HEK293T (cell line): Measurements from ENCODE around the gene TBC1D24.

Experiments
- CTCF ChIA-PET: fragments of 350-600 bp; formaldehyde crosslinking; extraction: SDS; loops from one replicate; lab custom pipeline; 2021; ENCODE audit warnings: antibody characterized with exemption, inconsistent platforms; lab: Yijun Ruan, JAX
- POLR2A ChIA-PET: fragments of 350-600 bp; formaldehyde crosslinking; extraction: SDS; loops from one replicate; lab custom pipeline; 2020; ENCODE audit warnings: antibody characterized with exemption, inconsistent platforms; lab: Yijun Ruan, JAX
- DNase-seq: peaks from one replicate; pipeline ENCODE4 v3.0.0; 2012; ENCODE audit warnings: mixed read lengths; ENCODE audit errors: extremely low spot score
- ARNT ChIP-seq: fragments of 450-650 bp; IDR thresholded peaks from 2 replicates; pipeline ENCODE4 v1.6.1; 2017; ENCODE audit warnings: mild to moderate bottlenecking
- BHLHE40 ChIP-seq: fragments of 450-650 bp; IDR thresholded peaks from 2 replicates; pipeline ENCODE4 v1.6.1; 2016; ENCODE audit warnings: mild to moderate bottlenecking, moderate library complexity, borderline replicate concordance
- CTBP1 ChIP-seq: fragments of 450-650 bp; IDR thresholded peaks from 2 replicates; pipeline ENCODE4 v1.6.1; 2016; ENCODE audit warnings: borderline replicate concordance
- ELF4 ChIP-seq: fragments of 450-650 bp; IDR thresholded peaks from 2 replicates; pipeline ENCODE4 v1.6.1; 2017; ENCODE audit warnings: antibody characterized with exemption
- FOXA1 ChIP-seq: fragments of 450-650 bp; IDR thresholded peaks from 2 replicates; pipeline ENCODE4 v1.6.1; 2016; ENCODE audit warnings: mild to moderate bottlenecking
- FOXK2 ChIP-seq: fragments of 450-650 bp; IDR thresholded peaks from 2 replicates; pipeline ENCODE4 v1.6.1; 2016; ENCODE audit warnings: mild to moderate bottlenecking
- FOXM1 ChIP-seq: fragments of 450-650 bp; IDR thresholded peaks from 2 replicates; pipeline ENCODE4 v1.6.1; 2017; ENCODE audit warnings: mild to moderate bottlenecking, borderline replicate concordance
- HDGF ChIP-seq: fragments of 450-650 bp; IDR thresholded peaks from 2 replicates; pipeline ENCODE4 v1.6.1; 2017; ENCODE audit warnings: antibody characterized with exemption, borderline replicate concordance
- L3MBTL2 ChIP-seq: fragments of 450-650 bp; conservative IDR thresholded peaks from 2 replicates; pipeline ENCODE4 v1.6.1; 2016; ENCODE audit warnings: mild to moderate bottlenecking
- LEF1 ChIP-seq: fragments of 450-650 bp; IDR thresholded peaks from 2 replicates; pipeline ENCODE4 v1.6.1; 2017; ENCODE audit warnings: mild to moderate bottlenecking, borderline replicate concordance
- NFRKB ChIP-seq: fragments of 450-650 bp; IDR thresholded peaks from 2 replicates; pipeline ENCODE4 v1.6.1; 2016; ENCODE audit warnings: mild to moderate bottlenecking, moderate library complexity
- SP1 ChIP-seq: fragments of 450-650 bp; IDR thresholded peaks from 2 replicates; pipeline ENCODE4 v1.6.1; 2017
- SUZ12 ChIP-seq: fragments of 450-650 bp; IDR thresholded peaks from 2 replicates; pipeline ENCODE4 v1.6.1; 2016; ENCODE audit warnings: mild to moderate bottlenecking
- ZNF384 ChIP-seq: fragments of 450-650 bp; IDR thresholded peaks from 2 replicates; pipeline ENCODE4 v1.6.1; 2016
- TF ChIP-seq, protein P1 (sequence below): fragments of 450-650 bp; IDR thresholded peaks from 2 replicates; pipeline ENCODE4 v1.6.1; 2016

TBC1D24 gene

DNA sequence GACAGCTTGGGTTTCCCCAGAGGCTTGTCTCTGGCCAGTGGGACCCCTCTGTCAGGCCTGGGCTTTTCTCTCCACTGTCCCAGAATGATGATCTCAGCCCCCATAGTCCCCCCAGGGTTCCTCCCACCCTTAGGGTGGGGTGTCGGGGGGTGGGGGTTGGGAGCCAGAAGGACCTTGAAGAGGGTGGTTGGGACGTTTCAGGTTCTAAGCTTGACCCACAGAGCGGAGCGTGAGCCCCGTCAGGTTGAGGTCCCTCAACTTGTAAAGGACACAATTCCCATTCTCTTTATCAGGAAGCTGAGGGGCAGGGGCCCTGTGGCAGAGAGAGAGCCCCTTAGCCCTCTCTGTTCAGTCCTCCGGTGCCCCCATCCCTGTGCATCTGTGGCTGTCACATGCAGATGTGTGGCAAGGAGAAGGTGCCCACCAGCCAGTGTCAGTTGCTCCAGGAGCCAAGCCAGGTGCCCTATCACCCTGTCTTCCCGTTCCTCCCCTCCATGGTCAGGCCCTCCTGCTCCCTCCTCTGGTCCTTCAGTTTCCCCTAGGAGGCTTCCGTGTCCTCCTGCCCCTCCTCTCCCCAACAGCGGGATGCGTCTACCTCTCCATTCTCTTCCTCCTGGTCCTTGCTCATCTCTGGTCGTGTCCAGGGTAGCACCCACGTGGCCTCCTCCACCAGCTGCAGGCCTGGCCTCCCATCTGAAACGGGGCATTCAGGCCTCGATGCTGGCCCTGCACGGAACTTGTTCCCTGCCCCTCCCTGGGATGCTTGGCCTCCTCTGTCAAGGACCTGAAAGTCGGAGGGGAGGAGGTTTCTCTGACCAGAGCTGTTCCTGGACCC lies 5.3 kb upstream of the TBC1D24 start:
- ChIA-PET CTCF (interaction anchor here (0.5 kb wide), 1 partner anchor 162 kb away, joined by 3 read pairs; no protein-coding TSS in a partner anchor), POLR2A (interaction anchor here (1.1 to 4.6 kb wide), 7 partner anchors 8 to 134 kb away, joined by 3 to 70 read pairs (median 3); partner anchors contain the start of genes AMDHD2 and TEDC2)
- no peak for TF ChIP-seq SP1
- TF ChIP-seq NFRKB, result no peak
- TF ChIP-seq HDGF, result no peak
- TF ChIP-seq CTBP1, result no peak
- no peak for TF ChIP-seq SUZ12
- no peak for TF ChIP-seq FOXM1
- no peak for TF ChIP-seq ARNT
- no peak for DNase-seq

DNA sequence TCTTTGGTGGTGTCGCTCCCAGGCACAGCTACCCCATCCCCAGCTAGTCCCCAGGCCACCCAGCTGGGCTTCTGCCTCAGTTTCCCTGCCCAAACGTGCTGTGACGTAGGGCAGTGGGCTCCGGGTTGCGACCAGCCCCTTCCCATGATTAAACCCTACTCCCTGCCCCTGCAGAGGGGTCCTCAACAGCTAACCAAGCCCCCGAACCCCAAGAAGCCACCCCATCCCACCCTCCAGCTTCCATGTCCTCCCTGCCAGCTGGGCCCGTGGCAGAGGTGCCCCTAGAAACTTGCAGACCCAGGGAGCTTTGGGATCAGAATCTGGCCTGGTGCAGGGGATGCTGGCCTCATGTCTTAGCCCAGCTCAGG lies 4.7 kb upstream of the TBC1D24 start:
- CTCF ChIA-PET, result interaction anchor here (0.5 kb wide), 1 partner anchor 163 kb away, joined by 3 read pairs; no protein-coding TSS in a partner anchor
- TF ChIP-seq NFRKB, result no peak
- TF ChIP-seq LEF1, result no peak
- TF ChIP-seq FOXA1, result no peak
- TF ChIP-seq SP1, result no peak
- no peak for TF ChIP-seq BHLHE40
- TF ChIP-seq L3MBTL2, result no peak
- no peak for TF ChIP-seq FOXK2
- no peak for TF ChIP-seq FOXM1
- TF ChIP-seq ELF4, result no peak
- no peak for TF ChIP-seq ZNF384
- DNase-seq, result no peak
- POLR2A ChIA-PET, result interaction anchor here (1.6 to 4.6 kb wide), 3 partner anchors 12 to 133 kb away, joined by 3 to 70 read pairs (median 3); partner anchors contain the start of gene TEDC2

DNA sequence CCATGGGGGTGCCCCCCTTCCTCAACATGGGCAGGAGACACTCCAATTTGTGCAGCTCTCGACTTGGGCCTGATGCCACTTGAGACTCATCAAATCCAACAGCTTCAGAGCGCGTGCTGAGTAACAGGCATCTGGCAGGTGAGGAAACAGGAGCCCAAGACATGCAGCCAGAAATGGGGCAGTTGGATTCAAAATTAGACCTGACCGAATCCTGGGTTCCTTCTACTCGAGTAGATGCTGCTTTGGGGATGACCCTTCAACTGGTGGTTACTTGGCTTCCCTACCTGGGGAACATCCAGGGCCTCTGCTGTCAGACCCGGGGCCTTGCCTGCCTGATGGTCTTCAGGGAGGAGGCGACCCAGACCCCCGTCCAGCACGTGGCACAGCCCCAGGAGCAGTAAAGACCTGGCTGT lies 4.3 kb upstream of the TBC1D24 start:
- no peak for DNase-seq

DNA sequence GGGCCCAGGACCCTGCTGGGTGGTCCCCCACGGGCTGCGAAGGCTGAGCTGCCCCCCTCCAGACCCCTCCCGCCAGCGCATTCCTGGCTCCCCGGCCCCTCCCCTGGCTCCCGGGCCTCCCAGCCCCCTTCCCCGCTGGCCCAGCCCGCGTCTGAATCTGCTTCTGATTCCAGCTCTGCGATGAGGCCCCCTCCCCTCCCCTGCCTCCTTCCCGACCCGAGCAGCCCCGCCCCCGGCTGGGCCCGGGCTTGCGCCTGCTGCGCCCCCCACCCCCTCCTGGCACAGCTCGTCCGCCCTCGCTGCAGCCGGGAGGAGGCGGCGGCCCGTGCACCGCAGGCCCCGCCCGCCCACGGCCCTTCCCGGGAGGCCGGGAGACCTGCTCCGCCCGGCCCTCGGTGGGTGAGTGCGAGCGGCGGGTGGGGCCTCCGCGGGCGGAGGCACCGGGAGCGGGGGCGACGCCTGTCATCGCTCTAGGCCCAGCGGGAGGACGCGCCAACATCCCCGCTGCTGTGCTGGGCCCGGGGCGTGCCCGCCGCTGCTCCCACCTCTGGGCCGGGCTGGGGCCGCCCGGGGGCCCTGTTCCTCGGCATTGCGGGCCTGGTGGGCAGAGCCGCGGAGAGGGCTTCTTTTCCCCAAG lies 3.8 kb upstream of the TBC1D24 start, which contains the start of gene NTN3:
NTN3 (plus strand) TSS at position 282 of the 637 bp plus-strand sequence. CDS start 405 bp downstream, outside the sequence.
- ChIA-PET POLR2A (interaction anchor here (0.7 to 4.6 kb wide), 4 partner anchors 10 to 316 kb away, joined by 3 to 70 read pairs (median 3); partner anchors contain the start of genes TEDC2 and TRAF7), CTCF (no interaction called here)
- no peak for TF ChIP-seq LEF1
- TF ChIP-seq CTBP1, result no peak
- TF ChIP-seq SUZ12, result no peak
- no peak for TF ChIP-seq ARNT
- TF ChIP-seq, protein P1, sequence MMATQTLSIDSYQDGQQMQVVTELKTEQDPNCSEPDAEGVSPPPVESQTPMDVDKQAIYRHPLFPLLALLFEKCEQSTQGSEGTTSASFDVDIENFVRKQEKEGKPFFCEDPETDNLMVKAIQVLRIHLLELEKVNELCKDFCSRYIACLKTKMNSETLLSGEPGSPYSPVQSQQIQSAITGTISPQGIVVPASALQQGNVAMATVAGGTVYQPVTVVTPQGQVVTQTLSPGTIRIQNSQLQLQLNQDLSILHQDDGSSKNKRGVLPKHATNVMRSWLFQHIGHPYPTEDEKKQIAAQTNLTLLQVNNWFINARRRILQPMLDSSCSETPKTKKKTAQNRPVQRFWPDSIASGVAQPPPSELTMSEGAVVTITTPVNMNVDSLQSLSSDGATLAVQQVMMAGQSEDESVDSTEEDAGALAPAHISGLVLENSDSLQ, result no peak
- TF ChIP-seq NFRKB, result no peak
- TF ChIP-seq HDGF, result no peak
- no peak for TF ChIP-seq FOXK2
- no peak for TF ChIP-seq FOXM1
- TF ChIP-seq FOXA1, result no peak
- peak; percentile 38 for DNase-seq

More for the DNA sequence above, 4.3 kb upstream of the TBC1D24 start:
- POLR2A ChIA-PET, result interaction anchor here (0.7 to 4.6 kb wide), 5 partner anchors 10 to 315 kb away, joined by 3 to 70 read pairs (median 3); partner anchors contain the start of genes TEDC2 and TRAF7
- no peak for TF ChIP-seq CTBP1
- TF ChIP-seq, protein P1, result no peak
- TF ChIP-seq LEF1, result no peak
- TF ChIP-seq L3MBTL2, result no peak
- no peak for TF ChIP-seq BHLHE40
- no peak for TF ChIP-seq ZNF384
- TF ChIP-seq NFRKB, result no peak
- TF ChIP-seq SP1, result no peak
- CTCF ChIA-PET, result interaction anchor here (0.5 kb wide), 1 partner anchor 163 kb away, joined by 3 read pairs; no protein-coding TSS in a partner anchor

DNA sequence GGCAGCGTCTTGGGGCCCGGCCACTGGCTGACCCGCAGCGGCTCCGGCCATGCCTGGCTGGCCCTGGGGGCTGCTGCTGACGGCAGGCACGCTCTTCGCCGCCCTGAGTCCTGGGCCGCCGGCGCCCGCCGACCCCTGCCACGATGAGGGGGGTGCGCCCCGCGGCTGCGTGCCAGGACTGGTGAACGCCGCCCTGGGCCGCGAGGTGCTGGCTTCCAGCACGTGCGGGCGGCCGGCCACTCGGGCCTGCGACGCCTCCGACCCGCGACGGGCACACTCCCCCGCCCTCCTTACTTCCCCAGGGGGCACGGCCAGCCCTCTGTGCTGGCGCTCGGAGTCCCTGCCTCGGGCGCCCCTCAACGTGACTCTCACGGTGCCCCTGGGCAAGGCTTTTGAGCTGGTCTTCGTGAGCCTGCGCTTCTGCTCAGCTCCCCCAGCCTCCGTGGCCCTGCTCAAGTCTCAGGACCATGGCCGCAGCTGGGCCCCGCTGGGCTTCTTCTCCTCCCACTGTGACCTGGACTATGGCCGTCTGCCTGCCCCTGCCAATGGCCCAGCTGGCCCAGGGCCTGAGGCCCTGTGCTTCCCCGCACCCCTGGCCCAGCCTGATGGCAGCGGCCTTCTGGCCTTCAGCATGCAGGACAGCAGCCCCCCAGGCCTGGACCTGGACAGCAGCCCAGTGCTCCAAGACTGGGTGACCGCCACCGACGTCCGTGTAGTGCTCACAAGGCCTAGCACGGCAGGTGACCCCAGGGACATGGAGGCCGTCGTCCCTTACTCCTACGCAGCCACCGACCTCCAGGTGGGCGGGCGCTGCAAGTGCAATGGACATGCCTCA lies 3.1 kb upstream of the TBC1D24 start:
- POLR2A ChIA-PET, result interaction anchor here (1.0 to 4.6 kb wide), 2 partner anchors 9 to 14 kb away, joined by 3 to 70 read pairs; partner anchors contain the start of gene TEDC2
- CTCF ChIA-PET, result no interaction called here
- no peak for DNase-seq
- TF ChIP-seq FOXA1, result no peak
- TF ChIP-seq, protein P1, result no peak
- TF ChIP-seq FOXM1, result no peak
- TF ChIP-seq BHLHE40, result no peak
- TF ChIP-seq L3MBTL2, result no peak
- TF ChIP-seq SUZ12, result no peak
- no peak for TF ChIP-seq CTBP1
- TF ChIP-seq ARNT, result no peak
- TF ChIP-seq ZNF384, result no peak
